Stimulated activated CD4-positive, alpha-beta T cell treated with anti-CD3 and anti-CD28 coated beads, Interleukin-4, amount 100 ng/mL, for 48 hours (primary cell): Measurements from ENCODE around the gene EIF2D.
A peak's percentile ranks its signal among the peaks of the same experiment; 100 is the strongest.

ENCODE experiments used
- DNase-seq, 2 donors: peaks; one replicate each; pipeline ENCODE4 v3.0.0-alpha.2; 2020; ENCODE audit warnings: low read depth in 2 of 2

EIF2D gene

DNA sequence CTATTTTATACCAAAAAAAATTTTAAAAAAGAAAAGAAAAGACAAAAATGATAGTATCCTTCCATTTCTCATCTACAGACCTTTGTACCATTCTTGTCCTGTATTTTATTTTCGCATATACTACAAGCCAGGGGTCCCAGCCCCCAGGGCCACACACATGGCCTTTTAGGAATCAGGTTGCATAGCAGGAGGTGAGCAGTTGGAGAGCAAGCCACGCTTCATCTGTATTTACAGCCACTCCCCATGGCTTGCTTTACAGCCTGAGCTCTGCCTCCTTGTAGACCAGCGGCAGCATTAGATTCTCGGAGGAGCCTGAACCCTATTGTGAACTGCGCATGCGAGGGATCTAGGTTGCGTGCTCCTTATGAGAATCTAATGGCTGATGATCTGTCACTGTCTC lies 65.2 kb downstream of the EIF2D start:
- no peak for DNase-seq

GRCh38 chr1:206545351-206545750 lies 66.9 kb downstream of the EIF2D start:
- no peak for DNase-seq

- DNase-seq = peak; percentile 74 to 85
Measured at GRCh38 chr1:206544562-206545257, 67.6 kb downstream of the EIF2D start.
